G401 (cell line): ENCODE results near the gene ZNF791. TPM values are rescaled to one million over a fixed set of nuclear protein-coding genes. Genes with fewer than 3 reads are reported as not detected.
"Not testable (repeated sequence)": the region's sequence is repeated elsewhere in the genome, so short reads cannot be mapped to it uniquely, and the experiment has no call there.

ENCODE experiments used
- DNase-seq: peaks from one replicate; pipeline ENCODE4 v3.0.0-alpha.2; 2015; ENCODE audit warnings: low spot score
- in situ Hi-C: cut with HindIII; loops from 2 replicates; pipeline ENCODE4 v1.10.0; 2016; ENCODE audit warnings: low sequenced_read_pairs, mixed read lengths
- total RNA-seq: library from RNA; depleted of rRNA; stranded (reverse); fragments of >200 nt; shearing (Covaris generic); gene quantifications from 2 replicates; pipeline ENCODE4 v1.2.3, GENCODE V29; 2014

ZNF791 gene
- total RNA-seq, 1 experiment from 2014 or later, result 9.2 TPM

- in situ Hi-C loops, result no loop called here
- DNase-seq, result no peak
These were observed 53.9 kb downstream of the ZNF791 start for GRCh38 chr19:12664406-12665280.

- no peak for DNase-seq
- in situ Hi-C loops, result no loop called here
These were observed 54.5 kb downstream of the ZNF791 start for GRCh38 chr19:12665281-12665573.

GRCh38 chr19:12665671-12666264 lies 55.0 kb downstream of the ZNF791 start:
- DNase-seq, result no peak
- in situ Hi-C loops, result no loop called here

- DNase-seq, result peak; percentile 79
- in situ Hi-C loops, result no loop called here
These were observed 55.7 kb downstream of the ZNF791 start, which contains the start of the genes MAN2B1 and WDR83 for GRCh38 chr19:12666265-12667048. MAN2B1 (minus strand) TSS chr19:12666742; CDS start chr19:12666701, 41 bp downstream. WDR83 (plus strand) TSS chr19:12666807; CDS start chr19:12669791, 2,984 bp downstream.

GRCh38 chr19:12667731-12668302 lies 57.1 kb downstream of the ZNF791 start:
- DNase-seq, result no peak
- in situ Hi-C loops, result no loop called here

- in situ Hi-C loops, result no loop called here
- DNase-seq, result no peak
These were observed 57.6 kb downstream of the ZNF791 start for GRCh38 chr19:12668346-12668745.

GRCh38 chr19:12668932-12669269 lies 58.2 kb downstream of the ZNF791 start:
- in situ Hi-C loops, result no loop called here
- peak; percentile 48 for DNase-seq

GRCh38 chr19:12669270-12670158 lies 58.8 kb downstream of the ZNF791 start:
- DNase-seq, result peak; percentile 88
- in situ Hi-C loops, result no loop called here

GRCh38 chr19:12670159-12670928 lies 59.6 kb downstream of the ZNF791 start:
- in situ Hi-C loops, result no loop called here
- no peak for DNase-seq

- in situ Hi-C loops, result no loop called here
- no peak for DNase-seq
These were observed 62.0 kb downstream of the ZNF791 start for GRCh38 chr19:12672744-12673143.

- in situ Hi-C loops, result no loop called here
- no peak for DNase-seq
These were observed 64.7 kb downstream of the ZNF791 start for GRCh38 chr19:12675399-12675798.

- in situ Hi-C loops, result no loop called here
These were observed 65.2 kb downstream of the ZNF791 start for GRCh38 chr19:12675940-12676339.

GRCh38 chr19:12676384-12676792 lies 65.7 kb downstream of the ZNF791 start:
- in situ Hi-C loops, result no loop called here
- DNase-seq, result peak; percentile 77

More at GRCh38 chr19:12675940-12676339, 65.2 kb downstream of the ZNF791 start:
- DNase-seq, result no peak

- no peak for DNase-seq
- in situ Hi-C loops, result no loop called here
These were observed 66.2 kb downstream of the ZNF791 start for GRCh38 chr19:12676928-12677327.

GRCh38 chr19:12678039-12678438 lies 67.3 kb downstream of the ZNF791 start:
- DNase-seq, in situ Hi-C loops: not testable (repeated sequence)

GRCh38 chr19:12680034-12680433 lies 69.3 kb downstream of the ZNF791 start:
- in situ Hi-C loops, result no loop called here
- DNase-seq, result no peak

- peak; percentile 97 for DNase-seq
- in situ Hi-C loops, result no loop called here
These were observed 70.6 kb downstream of the ZNF791 start, which contains the start of gene DHPS for GRCh38 chr19:12681074-12681987. DHPS (minus strand) TSS chr19:12681880; CDS start chr19:12681766, 114 bp downstream.
